Measurements from ENCODE around the gene LAMA5.

GRCh38 chr20:62363920-62364851 lies 2.9 kb downstream of the LAMA5 start:
- TF ChIP-seq CTCF (IDR thresholded peaks at IDR 0.05 in 4 of 5, conservative IDR thresholded peaks at IDR 0.05 in 1 of 5) (no peak), POLR2A (IDR thresholded peaks at IDR 0.05) (no peak)

Data from gastrocnemius medialis (tissue), 4 donors.